RWPE1 (cell line): Measurements from ENCODE around the gene HNF1A.

Experiments
- CTCF ChIA-PET: fragments of 350-600 bp; sonication (Branson Sonifier 250); formaldehyde crosslinking; extraction: SDS; loops from one replicate; lab custom pipeline; 2021; lab: Yijun Ruan, JAX
- POLR2A ChIA-PET: fragments of 400-600 bp; formaldehyde crosslinking; extraction: SDS; loops from one replicate; lab custom pipeline; 2020; ENCODE audit warnings: antibody characterized with exemption; ENCODE audit not compliant: low non-redundant PET; lab: Yijun Ruan, JAX
- DNase-seq: peaks from one replicate; pipeline ENCODE4 v3.0.0; 2012; ENCODE audit warnings: low spot score
- H3K27ac ChIP-seq: fragments of 450-650 bp; 2 replicates; pipeline ENCODE4 v1.5.1; 2017
- TF ChIP-seq, protein P1 (sequence below): fragments of 450-650 bp; conservative IDR thresholded peaks from 2 replicates; pipeline ENCODE4 v1.5.1; 2017; ENCODE audit warnings: low read depth, mild to moderate bottlenecking

Gene HNF1A

DNA sequence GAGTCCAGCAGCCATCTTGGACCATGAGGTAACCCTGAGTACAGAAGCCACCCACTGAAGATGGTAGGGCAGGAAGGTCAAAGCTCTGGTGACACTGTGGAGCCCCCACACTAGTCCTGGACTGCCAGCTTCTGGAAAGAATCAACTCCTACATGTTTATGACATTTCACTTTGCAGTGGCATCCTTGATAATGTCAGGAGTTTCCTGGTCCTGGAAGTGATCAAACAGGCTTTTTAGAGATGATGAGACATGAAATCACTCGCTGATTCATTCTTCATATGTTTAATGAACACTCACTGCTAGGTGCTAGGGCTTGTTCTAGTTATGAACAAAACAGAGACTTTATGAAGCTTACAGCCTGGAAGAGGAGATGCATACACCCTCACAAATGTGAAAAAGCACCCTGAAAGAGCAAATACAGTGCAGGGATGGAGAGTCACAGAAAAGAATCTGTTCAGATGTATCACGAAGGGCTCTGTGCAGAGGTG lies 15.8 kb upstream of the HNF1A start:
- DNase-seq, result peak; percentile 73
- ChIA-PET POLR2A (no interaction called here), CTCF (interaction anchor here (0.9 to 1.9 kb wide), 4 partner anchors 9 to 200 kb away, joined by 3 to 9 read pairs (median 5); no protein-coding TSS in a partner anchor)
- H3K27ac ChIP-seq, result no peak overlapping the region
- TF ChIP-seq, protein P1, sequence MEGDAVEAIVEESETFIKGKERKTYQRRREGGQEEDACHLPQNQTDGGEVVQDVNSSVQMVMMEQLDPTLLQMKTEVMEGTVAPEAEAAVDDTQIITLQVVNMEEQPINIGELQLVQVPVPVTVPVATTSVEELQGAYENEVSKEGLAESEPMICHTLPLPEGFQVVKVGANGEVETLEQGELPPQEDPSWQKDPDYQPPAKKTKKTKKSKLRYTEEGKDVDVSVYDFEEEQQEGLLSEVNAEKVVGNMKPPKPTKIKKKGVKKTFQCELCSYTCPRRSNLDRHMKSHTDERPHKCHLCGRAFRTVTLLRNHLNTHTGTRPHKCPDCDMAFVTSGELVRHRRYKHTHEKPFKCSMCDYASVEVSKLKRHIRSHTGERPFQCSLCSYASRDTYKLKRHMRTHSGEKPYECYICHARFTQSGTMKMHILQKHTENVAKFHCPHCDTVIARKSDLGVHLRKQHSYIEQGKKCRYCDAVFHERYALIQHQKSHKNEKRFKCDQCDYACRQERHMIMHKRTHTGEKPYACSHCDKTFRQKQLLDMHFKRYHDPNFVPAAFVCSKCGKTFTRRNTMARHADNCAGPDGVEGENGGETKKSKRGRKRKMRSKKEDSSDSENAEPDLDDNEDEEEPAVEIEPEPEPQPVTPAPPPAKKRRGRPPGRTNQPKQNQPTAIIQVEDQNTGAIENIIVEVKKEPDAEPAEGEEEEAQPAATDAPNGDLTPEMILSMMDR, result no peak

DNA sequence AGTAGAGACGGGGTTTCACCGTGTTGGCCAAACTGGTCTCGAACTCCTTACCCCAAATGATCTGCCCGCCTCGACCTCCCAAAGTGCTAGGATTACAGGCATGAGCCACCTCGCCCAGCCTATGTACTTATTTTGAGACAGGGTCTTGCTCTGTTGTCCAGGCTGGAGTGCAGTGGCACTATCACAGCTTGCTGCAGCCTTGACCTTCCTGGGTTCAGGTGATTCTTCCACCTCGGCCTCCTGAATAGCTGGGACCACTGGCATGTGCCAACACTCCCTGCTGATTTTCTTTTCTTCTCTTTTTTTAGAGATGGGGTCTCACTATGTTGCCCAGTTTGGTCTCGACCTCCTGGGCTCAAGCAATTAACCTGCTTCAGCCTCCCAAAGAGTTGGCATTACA lies 14.0 kb upstream of the HNF1A start:
- CTCF ChIA-PET, result interaction anchor here (0.6 kb wide), 1 partner anchor 220 kb away, joined by 4 read pairs; no protein-coding TSS in a partner anchor
- TF ChIP-seq, protein P1, result no peak
- no peak overlapping the region for H3K27ac ChIP-seq
- POLR2A ChIA-PET, result no interaction called here
- no peak for DNase-seq

DNA sequence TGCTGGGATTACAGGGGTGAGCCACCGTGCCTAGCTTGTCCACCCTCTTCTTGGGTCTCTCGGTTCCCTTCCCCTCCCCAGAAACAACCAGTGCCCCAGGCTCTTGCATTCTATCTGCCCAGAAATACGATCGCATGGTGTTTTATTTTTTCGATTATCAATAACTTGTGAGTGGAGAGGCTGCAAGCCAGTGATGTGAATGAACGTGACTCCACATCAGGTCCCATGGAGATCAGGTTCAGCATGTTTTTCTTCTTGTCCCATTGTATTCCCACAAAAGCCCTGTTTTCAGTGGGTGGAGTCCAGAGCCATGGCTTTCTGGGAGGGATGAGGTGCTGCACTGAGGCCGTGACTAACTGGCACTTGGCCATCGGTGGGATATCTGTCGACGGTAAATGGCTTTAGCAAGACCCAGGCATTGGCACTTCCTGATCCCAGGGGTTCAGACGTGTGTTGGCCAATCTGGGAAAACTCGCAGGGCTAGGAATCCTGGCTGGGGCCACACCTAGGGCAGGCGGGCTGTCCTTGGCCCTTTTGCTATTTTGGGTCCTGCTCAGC lies 12.7 kb upstream of the HNF1A start:
- CTCF ChIA-PET, result interaction anchor here (0.6 kb wide), 1 partner anchor 364 kb away, joined by 3 read pairs; no protein-coding TSS in a partner anchor
- DNase-seq, result no peak

DNA sequence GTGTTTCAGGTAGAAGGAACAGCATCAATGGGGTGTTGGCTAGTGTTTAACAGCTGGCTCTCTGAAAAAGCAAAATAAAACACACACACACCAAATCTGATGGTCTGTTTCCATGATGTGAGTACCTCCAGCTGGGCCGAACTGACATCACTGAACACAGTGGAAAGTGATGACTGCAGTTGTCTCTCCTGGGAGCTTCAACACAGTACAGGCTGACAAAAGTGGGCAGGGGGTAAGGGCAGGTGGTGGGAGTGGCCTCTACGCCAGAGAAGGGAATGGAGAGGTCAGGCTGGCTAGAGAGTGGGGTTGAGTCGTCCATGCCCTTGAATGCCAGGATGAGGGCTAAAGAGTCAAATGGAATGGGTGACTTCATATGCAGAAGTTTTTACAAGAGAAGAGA lies 8.0 kb upstream of the HNF1A start:
- ChIA-PET CTCF (interaction anchor here (0.6 kb wide), 1 partner anchor 83 kb away, joined by 3 read pairs; no protein-coding TSS in a partner anchor), POLR2A (no interaction called here)
- DNase-seq, result no peak
- no peak overlapping the region for H3K27ac ChIP-seq
- TF ChIP-seq, protein P1, result no peak

More for the DNA sequence above, 12.7 kb upstream of the HNF1A start:
- POLR2A ChIA-PET, result no interaction called here
- TF ChIP-seq, protein P1, result no peak
- H3K27ac ChIP-seq, result no peak overlapping the region

DNA sequence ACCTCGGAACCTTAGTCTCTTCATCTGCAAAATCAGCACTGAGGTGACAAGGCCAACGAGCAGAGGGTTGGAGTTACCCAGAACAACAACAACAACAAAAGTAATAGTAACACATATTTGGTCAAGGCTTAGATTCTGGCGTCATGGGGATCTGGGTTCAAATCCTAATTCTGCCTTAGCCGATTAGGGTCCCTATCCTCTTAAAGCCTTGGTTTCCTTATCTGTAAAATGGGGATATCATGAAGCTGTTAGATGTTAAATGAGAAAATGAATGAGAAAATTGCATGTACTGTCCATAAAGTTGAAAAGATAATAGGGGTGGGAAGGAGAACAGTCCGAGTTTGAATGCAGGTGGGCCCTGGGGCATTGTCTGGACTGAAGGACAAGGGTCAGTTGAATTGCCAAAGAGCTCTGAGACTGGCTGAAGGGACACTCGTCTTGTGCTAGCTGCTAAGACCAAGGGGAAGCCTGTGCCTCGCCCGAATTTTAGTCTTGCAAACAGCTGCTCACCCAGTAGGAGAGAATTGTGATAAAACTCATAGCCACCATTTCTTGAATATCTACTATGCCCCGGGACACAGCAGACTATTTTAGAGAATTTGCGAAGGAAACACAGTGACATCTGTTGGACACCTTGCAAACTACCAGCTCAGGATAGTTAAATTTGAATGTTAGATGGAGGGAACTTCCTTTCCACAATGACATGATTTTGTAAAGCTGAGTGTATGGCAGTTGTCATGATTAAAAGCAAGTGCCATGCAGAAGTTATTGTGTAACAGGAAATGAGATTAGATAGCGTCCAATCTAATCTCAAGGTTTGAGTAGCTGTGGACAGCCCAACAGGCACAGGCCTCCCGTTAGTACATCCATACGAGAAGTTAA lies 6.8 kb upstream of the HNF1A start:
- ChIA-PET POLR2A (no interaction called here), CTCF (interaction anchor here (0.5 to 1.5 kb wide), 26 partner anchors 9 to 389 kb away, joined by 3 to 11 read pairs (median 4); partner anchors contain the start of gene ACADS)
- TF ChIP-seq, protein P1, result peak; percentile 81
- H3K27ac ChIP-seq, result no peak overlapping the region
- peak; percentile 82 for DNase-seq

DNA sequence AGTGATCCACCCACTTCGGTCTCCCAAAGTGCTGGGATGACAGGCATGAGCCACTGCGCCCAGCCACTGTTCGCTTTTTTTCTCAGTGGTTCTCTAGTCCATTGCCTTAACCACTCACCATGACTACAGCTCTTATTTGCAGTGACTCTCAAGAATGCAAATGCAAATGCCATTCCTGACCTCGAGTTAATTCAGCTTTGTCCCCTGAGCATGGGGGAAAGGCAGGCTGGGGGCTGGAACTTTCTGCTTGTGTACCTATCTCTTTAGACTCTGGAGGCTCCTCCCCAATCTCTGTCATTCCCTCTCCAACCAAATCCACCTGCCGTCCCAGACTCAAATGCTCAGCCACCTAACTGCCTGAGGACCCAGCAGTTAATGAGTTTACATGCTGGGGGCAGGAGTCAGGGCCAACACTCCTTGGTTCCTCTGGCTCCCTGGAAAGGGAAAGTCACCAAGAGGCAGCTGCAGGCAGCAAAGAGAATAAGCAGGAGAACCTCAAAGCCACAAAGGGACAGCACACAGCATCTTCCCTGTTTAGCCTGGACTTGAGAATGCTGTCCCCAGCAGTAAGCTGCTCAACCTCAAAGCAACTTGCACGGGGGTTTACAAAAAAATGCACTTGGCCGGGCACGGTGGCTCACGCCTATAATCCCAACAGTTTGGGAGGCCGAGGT lies 5.3 kb upstream of the HNF1A start:
- TF ChIP-seq, protein P1, result no peak
- CTCF ChIA-PET, result interaction anchor here (0.7 to 1.3 kb wide), 5 partner anchors 10 to 332 kb away, joined by 3 to 5 read pairs (median 5); no protein-coding TSS in a partner anchor
- H3K27ac ChIP-seq, result no peak overlapping the region
- DNase-seq, result no peak
- POLR2A ChIA-PET, result no interaction called here
